DMS53 (cell line): ENCODE measurements around the gene IL9R.
"Not testable (repeated sequence)": the region's sequence is repeated elsewhere in the genome, so short reads cannot be mapped to it uniquely, and the experiment has no call there.

ENCODE experiments used
- DNase-seq: peaks from one replicate; lab custom pipeline; 2025; lab: John Stamatoyannopoulos, UW

IL9R gene

DNA sequence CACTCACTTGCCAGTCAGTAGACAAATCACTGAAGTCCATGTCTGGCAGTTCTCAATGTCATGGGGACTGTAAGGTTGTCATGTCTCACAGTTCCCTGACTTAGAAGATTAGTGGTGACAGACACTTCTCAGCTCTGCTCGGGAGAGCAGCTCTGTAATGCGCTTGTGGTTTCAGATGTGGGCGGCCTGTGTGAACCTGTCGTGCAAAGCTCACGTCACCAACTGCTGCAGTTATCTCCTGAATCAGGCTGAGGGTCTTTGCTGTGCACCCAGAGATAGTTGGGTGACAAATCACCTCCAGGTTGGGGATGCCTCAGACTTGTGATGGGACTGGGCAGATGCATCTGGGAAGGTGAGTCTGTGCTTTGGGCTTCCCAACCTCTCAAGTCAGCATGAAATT lies at the start of gene IL9R:
Gene IL9R, plus strand, starts transcription at position 261 of the 400 bp plus-strand sequence. Its CDS starts 64 bp downstream, at position 325.
- DNase-seq = no peak

DNA sequence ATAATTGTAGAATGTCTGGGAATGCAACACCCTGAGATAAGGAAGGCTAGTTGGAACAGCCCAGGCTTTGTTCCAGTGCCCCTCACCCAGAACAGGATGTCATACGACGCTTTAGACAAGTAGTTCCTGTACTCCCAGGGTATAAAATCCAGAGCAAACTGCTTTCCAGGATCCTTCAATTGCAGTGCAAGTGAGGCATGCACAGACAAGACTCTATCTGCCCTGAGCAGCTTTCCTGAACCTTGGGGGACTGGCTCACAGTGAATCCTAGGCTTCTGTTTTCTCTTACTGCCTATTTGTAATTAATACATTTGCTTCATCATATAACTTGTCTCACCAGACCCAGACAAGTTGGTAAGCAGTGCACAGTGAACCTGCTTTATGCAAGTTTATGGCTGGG lies 48.4 kb upstream of the IL9R start:
- no peak for DNase-seq

DNA sequence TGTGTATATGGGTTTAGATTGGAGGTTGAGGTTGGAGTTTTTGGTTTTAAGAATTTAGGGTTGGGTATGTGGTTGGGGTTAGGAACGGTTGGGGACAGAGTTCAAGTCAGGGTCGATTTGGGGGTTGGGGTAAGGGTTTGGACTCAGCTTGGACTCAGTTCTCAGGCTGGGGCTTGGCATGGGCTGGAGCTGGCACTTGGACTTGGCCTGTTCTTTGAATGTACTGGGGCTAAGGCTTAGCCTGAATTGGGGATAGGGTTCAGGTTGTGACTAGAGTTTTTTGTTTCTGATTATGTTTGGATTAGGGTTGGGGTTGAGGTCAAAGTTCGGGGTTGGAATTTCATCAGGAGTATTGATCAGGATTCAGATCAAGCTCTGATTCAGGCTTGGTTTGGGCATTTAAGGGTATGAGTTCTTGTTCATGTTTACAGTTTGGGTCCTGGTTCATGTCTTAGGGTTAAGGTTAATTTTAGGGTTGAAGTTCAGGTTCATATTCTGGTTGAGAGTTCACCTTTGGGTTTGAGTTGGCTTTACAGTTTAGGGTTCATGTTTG lies 46.2 kb upstream of the IL9R start:
- no peak for DNase-seq

DNA sequence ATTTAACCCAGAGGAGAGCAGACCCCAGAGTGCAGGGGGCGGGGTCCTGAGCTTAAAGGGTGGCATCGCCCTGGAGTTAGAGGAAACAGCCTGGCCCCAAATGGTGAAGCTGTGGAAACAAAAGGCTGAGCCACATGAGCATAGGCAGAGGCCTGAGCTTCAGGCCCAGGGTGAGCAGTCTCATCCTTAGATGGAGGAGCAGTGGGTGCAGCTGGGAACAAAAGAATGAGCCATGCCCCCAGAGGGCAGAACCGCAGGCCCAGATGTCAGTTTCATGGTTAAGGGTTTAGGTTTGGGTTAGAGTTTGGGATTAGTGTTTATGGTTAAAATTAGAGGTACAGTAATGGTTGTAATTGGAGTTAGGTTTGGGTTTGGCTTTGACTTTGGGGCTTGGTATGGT lies 44.4 kb upstream of the IL9R start:
- DNase-seq = no peak

GRCh38 chrX:155954793-155955192 lies 42.7 kb upstream of the IL9R start:
- DNase-seq = no peak

DNA sequence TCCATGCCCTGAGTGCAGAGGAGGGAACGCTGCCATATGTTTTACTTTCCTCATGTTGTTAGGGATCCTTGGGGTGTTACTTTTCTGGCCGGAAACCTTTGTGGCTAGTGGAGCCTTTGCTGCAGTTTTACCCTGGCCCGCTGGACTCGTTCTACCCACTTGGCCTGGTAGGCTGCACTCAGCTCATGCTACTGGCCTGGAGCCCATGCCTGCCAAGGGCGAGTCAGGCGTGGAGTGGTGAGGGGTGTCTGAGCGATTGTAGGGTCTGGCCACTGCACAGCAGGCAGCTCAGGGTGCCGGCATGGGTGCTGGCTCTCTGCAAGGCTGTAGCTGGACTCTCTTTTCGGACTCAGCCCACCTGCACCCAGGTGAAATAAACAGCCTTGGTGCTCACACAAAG lies 41.4 kb upstream of the IL9R start:
- no peak for DNase-seq

DNA sequence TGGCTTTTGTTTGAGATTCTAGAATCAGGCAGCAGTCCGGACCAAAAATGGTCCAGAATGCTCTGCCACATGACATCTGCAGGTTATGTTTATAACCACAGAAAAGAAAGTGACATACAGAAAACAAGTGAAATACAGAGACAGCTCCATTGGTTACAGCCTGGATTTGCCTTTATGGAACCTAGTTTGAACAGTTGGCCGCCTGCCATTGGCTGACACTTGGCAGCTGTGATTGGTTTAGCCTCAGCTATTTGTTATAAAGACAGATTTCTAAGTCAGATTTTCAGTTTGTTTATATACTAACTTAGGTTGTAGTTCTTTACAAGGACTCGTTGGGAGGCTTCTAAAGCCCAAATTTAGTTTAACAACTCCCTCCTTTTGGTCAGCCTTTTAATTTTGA lies 40.8 kb upstream of the IL9R start:
- DNase-seq = no peak

DNA sequence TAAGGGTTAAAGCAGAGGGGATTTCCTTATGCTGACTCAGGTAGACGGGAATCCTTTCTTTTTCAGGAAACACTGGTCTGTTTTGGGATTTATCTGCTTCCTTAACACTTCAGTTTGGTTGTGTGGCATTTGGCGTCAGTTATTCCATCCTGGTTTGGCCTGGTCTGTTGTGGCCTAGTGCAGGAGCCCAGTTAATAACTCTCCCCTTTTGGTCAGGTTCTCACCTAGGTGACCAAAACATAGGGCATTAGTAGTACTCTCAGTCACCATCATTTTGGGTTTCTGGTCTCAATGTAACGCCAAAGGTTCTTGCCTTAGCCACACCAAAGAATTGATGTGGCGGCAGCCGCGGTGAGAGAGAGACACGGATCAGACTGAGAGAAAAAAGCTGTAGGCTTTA lies 39.7 kb upstream of the IL9R start:
- DNase-seq = no peak

- no peak for DNase-seq
These were observed 38.4 kb upstream of the IL9R start for GRCh38 chrX:155959018-155959587.

DNA sequence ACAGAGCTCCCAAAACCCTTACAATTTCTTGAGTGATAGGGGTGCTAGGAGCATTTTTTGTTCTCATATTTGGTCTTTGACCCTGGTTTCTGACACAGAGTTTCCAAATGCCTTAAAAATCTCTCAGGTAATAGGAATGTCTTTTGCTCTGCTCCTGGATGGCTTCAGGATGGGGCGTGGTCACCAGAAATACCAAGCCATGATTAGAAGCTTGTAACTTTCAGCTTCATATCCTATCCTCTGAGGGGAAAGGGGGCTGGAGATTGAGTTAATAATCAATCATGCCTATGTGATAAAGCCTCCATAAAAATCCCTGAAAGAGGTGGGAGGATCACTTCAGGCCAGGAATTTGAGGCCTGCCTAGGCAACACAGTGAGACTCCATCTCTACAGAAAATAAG lies 34.6 kb upstream of the IL9R start:
- no peak for DNase-seq

- peak; percentile 18 for DNase-seq
These were observed 30.6 kb upstream of the IL9R start for GRCh38 chrX:155966876-155967275.

DNA sequence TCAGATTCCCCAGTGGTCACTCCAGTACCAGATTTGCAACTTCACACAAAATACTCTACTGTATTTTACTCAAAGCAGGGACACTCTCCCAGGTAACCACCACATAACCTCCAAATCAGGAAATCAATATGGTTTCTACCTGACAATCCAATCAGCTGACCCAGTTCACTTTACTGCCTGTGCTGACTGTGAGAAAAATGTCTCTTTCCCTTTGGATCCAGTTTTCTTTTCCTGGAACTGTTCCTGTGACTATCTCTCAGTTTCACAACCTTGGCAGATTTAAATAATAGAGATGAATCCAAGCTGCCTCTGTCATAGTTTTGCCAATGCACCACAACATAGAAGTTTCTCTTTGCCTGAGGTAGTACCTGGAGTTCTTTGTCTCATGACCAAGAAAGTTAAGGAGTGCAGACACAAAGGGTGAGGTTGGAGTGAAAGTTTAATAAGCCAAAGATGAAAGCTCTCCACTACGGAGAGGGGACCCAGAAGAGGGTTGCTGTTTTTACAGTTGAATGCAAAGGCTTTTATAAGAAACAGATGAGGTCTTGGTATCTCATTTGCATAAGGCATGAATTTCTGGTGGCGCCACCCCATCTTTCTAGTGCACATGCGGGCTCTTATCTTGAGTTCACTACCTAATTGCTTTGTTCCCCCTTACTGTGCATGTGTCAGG lies 29.7 kb upstream of the IL9R start:
- DNase-seq = no peak

DNA sequence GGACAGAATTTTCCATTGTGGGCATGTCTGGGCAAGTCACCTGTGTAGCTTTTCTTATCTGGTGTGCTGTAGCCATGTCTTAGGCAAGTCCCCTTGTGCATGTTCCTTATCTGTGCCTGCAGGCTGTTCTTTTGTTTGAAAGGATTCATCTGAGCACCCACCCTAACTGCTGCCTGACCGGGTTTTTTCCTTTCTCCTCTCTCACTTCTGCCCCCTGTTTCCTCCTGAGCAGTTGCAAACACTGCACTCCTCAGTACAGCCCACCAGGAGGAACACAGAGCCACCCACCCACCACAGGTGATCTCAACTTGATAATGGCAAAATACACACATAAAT lies 29.2 kb upstream of the IL9R start:
- DNase-seq = no peak

GRCh38 chrX:155968791-155969190 lies 28.7 kb upstream of the IL9R start:
- no peak for DNase-seq

- DNase-seq = peak; percentile 60
These were observed 25.8 kb upstream of the IL9R start for GRCh38 chrX:155971658-155972057.

DNA sequence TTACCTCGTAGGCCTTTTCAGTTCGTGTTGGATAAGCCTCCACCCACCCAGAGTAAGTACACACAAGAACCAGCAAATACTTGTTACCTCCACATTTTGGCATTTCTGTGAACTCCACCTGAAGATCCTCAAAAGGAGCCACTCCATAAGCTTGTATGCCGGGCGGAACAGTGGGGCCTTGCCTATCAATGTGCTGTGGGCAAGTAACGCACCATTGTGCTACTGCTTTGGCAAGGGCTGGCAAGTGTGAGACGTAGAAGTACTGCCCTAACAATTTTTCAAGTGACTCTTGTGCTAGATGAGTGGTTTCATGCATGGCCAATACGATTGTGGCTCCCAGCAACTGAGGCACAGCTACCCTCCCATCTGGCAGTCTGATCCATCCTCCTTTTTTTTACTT lies 25.3 kb upstream of the IL9R start:
- not testable (repeated sequence) for DNase-seq

- no peak for DNase-seq
These were observed 14.2 kb upstream of the IL9R start for GRCh38 chrX:155983326-155983725.

GRCh38 chrX:155985208-155985607 lies 12.3 kb upstream of the IL9R start:
- DNase-seq = no peak

DNA sequence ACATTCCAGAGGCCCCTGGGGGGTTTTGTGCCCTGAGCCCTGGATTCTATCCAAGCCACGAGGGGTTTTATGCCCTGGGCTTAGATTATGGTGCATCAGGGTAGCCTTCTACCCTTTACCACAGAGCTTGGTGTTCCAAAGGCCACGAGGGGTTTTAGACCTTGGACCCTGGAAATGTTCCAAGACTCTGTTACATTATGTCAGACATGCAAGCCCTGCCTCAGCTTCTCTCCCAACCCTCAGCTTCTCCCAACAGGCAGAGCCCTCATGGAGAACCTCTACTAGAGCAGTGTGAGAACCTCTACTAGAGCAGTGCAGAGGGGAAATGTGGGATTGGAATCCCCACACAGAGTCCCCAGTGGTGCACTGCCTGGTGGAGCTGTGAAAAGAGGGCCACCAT lies 10.5 kb upstream of the IL9R start:
- not testable (repeated sequence) for DNase-seq

DNA sequence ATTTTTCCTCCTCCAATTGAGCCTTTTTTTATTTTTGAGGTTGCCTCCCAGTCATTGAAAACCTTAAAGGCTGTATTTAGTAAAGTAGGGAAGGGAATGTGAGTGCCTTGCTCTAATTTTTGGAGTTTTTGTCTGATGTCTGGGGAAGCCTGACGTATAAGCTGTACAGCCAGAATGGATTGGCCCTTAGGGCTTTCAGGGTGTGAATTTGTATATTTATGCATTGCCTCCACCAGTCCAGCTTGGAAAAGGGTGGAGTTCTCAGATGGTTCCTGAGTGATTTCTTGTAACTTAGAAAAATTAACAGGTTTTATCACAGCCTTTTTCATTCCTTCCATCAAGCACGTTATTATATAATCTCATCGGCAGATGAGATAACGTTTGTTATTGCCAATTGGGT lies 8.6 kb upstream of the IL9R start:
- DNase-seq = no peak

- DNase-seq = no peak
These were observed 4.1 kb upstream of the IL9R start for GRCh38 chrX:155993421-155993820.

DNA sequence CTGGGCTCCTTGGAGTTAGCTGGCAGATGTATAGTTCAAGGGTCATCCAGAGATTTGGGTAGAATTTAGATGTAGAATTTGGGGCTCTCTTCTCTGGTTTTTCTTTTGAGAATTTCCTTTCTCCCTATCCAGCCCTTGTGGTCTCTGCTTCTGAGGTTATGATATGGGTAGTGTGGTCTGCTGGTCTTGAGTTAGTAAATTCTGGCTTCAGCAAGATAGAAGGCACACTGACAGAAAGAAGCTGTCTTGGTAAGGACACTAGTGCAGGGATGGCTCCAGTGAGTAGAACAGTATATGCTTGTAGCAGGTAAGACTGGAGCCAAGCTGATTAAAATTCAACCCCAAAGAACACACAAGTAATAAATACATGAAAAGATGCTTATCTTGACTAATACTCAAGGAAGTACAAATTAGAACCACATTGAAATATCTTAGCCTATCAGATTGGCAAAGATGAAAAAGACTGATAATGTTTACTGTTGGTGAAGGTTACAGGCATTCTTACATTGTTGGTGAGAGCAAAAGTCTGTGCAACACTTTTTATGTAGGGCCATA lies 2.1 kb upstream of the IL9R start:
- DNase-seq = no peak

GRCh38 chrX:155998116-155998515 lies 620 bp downstream of the IL9R start:
- DNase-seq = no peak
